Measurements from ENCODE around the gene RPL4.
A peak's percentile ranks its signal among the peaks of the same experiment; 100 is the strongest.

RPL4 gene

GRCh38 chr15:66498501-66499386 lies 5.9 kb downstream of the RPL4 start:
- TF ChIP-seq, protein P1, sequence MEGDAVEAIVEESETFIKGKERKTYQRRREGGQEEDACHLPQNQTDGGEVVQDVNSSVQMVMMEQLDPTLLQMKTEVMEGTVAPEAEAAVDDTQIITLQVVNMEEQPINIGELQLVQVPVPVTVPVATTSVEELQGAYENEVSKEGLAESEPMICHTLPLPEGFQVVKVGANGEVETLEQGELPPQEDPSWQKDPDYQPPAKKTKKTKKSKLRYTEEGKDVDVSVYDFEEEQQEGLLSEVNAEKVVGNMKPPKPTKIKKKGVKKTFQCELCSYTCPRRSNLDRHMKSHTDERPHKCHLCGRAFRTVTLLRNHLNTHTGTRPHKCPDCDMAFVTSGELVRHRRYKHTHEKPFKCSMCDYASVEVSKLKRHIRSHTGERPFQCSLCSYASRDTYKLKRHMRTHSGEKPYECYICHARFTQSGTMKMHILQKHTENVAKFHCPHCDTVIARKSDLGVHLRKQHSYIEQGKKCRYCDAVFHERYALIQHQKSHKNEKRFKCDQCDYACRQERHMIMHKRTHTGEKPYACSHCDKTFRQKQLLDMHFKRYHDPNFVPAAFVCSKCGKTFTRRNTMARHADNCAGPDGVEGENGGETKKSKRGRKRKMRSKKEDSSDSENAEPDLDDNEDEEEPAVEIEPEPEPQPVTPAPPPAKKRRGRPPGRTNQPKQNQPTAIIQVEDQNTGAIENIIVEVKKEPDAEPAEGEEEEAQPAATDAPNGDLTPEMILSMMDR (IDR thresholded peaks at IDR 0.05; ENCODE audit: low read depth, low read length) = peak; percentile 40
- no peak for DNase-seq (ENCODE audit: extremely low read depth, low read depth)

GRCh38 chr15:66497502-66498455 lies 6.9 kb downstream of the RPL4 start, which contains the start of gene SNAPC5:
SNAPC5 (minus strand) TSS chr15:66497762; CDS start chr15:66497731, 31 bp downstream.
- TF ChIP-seq, protein P1 (IDR thresholded peaks at IDR 0.05; ENCODE audit: low read depth, low read length) = peak; percentile 96
- DNase-seq (ENCODE audit: extremely low read depth, low read depth) = peak; percentile 73

DNA sequence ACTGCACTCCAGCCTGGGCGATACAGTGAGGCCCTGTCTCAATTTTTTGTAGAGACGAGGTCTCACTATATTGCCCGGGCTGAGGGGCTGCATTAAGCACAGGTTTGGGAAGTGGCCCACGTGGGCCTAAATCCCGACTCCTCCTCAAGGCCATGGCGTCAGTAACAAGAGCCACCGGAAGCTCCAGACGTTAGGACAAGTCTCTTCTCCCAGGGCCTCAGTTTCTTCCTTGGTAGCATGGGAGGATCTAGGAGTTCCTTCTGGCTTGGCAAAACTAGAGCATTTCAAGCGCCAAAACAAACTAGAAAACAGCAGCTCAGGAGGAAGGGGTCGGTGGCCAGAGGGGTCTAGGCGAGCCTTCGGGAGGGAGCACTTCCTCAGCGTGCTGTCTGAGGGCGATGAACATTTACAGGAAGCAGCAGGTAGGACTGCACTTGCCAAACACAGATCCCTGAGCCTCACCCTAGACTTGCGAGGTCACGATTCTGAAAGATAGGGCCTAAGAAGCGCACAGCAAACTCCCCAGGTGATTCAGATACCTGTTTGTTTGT lies 7.6 kb downstream of the RPL4 start:
- DNase-seq (ENCODE audit: extremely low read depth, low read depth) = no peak
- TF ChIP-seq, protein P1 (IDR thresholded peaks at IDR 0.05; ENCODE audit: low read depth, low read length) = no peak

- TF ChIP-seq, protein P1 (IDR thresholded peaks at IDR 0.05; ENCODE audit: low read depth, low read length) = no peak
- DNase-seq (ENCODE audit: extremely low read depth, low read depth) = no peak
Observed at GRCh38 chr15:66494262-66494661, 10.4 kb downstream of the RPL4 start.

DNA sequence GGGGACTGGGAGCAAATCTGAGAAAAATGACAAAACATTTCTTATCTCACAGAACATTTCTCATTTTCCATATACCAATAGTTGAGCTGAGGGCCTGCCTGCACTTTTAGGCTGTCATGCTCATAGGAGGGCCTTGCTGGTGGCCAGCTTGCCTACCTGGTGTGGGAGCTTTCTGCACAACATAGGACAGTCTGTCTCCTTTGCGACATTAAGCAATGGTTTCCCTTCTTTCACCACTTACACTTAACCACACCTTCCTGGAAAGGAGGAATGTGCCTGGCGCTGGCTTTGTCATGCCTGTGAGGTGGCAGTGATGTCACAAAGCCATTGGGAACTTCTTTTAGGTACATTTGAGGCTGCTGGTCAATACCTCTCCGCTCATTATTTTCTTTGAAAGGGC lies 12.8 kb downstream of the RPL4 start:
- TF ChIP-seq, protein P1 (IDR thresholded peaks at IDR 0.05; ENCODE audit: low read depth, low read length) = no peak
- DNase-seq (ENCODE audit: extremely low read depth, low read depth) = no peak

DNA sequence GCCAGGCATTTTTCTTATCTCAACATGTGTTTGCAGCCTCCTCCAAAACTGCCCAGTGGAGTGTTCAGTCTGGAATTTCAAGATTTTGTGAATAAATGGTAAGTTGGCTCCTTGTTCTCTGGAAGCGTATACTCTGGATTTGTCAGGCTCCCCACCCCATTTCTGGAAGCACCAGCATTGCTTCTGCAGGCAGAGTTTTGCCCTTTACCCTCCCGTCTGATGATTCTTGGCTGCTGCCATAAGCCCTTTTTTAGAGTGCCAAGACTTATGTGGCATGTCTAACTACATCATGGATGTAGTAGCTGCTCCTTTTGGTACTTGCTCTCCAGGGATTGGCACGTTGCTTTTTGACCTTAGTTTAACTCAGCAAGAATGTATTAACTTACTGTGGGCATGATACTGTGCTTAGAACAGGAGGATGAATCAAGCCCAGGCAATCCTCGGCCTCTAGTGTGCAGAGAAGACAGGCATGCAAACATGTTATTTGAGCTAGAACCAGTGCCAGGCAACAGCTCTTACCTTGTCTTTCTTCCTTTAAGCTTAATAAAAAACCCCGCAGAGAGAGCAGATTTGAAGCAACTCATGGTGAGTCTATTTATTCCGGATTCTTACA lies 15.4 kb downstream of the RPL4 start:
- no peak for DNase-seq (ENCODE audit: extremely low read depth, low read depth)
- TF ChIP-seq, protein P1 (IDR thresholded peaks at IDR 0.05; ENCODE audit: low read depth, low read length) = no peak

All from AG09319 (cell line).